A549 treated with AZD9567 at 1 μM for 4 hours (cell line): Measurements from ENCODE around the gene PFDN6. TPM values are rescaled to one million over a fixed set of nuclear protein-coding genes. Genes with fewer than 3 reads are reported as not detected.

ENCODE experiments used
- total RNA-seq: library from RNA; stranded (reverse); fragments of 200-300 nt; extraction: Qiagen RNA extraction; gene quantifications from 5 replicates; pipeline ENCODE4 v1.2.3, GENCODE V29; 2022; ENCODE audit not compliant: insufficient read depth

PFDN6 gene
- 98.9 to 131 TPM (median 107 TPM) in 5 replicates for total RNA-seq

DNA sequence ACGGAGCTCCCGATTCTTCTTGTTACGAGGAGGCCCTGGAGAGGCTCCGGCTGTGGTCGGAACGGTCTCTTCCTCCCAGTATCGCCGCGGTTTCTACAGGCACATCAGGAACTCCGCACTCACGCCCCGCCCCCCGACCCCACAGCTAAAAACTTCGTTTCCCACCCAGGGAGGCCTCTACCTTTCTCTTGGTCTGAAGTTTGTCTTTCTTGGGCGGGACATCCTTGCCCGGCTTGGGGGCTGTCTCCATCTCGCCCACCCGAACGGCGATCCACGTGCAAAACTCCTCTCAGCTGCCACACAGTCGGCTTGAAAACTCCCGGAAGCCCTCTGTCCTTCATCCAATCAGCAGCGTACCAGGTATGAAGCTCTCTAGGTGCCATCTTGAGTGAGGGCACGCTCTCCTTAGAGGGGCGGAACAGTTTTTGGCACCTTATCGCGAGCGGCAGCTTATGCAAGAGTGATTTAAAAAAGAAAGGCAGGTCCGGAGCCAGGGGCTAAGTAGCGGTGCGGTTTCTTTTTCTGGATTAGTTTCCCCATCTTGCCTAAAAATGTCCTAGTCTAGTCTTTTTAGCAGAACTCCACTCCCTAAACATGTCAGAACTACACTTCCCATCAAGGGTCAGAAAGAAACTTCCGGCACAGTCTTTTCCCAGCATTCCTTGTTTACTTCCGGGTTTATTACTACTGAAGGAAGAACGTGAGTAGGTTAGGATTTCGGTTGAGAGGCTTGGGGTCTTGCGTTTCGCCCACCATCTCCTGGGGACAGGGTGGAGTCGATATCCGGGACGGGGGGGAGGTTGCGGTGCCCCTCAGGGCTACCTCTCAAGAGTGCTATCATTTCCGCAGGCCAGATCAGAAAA is at the start of gene PFDN6, which contains the start of gene WDR46:
Gene PFDN6, plus strand, starts transcription at position 681 of the 863 bp plus-strand sequence. CDS start 256 bp downstream, outside the sequence.
Gene WDR46, minus strand, starts transcription at position 319 of the 863 bp plus-strand sequence. Its CDS starts 69 bp downstream, at position 250.

DNA sequence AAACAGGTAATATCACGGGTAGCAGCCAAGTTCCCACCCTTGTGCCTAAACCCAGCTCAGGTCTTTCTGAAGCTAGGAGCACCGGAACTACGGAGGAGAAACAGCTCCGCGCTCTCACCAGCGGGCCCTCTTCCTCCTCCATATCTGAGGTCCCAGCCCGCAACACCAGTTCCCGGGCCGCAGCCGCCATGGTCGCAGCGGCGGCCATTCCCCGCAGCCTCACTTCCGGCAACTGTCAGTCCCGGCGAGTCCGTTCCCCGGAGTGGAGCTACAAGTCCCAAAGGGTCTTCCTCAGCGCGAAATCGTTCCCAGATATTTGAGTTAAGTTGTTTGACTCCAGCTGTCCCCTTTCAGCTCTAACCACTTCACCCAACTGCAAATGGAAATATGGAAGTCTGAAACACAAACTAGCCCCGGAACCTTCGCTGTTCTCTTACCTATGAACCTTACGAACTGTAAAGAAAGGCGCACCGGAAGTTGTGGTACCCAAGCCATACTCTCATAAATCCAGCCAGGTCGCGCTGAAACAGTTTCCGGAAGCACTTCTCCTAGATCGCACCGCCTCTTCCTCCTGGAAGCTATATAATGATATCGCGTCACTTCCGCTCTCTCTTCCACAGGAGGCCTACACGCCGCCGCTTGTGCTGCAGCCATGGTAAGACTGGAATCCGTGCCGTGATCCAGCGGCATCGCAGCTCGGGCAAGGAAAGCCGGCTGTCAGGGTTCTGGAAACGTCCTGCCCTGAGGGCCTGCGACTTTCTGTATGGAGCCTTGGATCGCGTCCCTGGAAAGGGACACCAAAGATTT is 17.7 kb upstream of the PFDN6 start, which contains the start of the genes RPS18 and VPS52:
Gene RPS18, plus strand, starts transcription at position 608 of the 807 bp plus-strand sequence. Its CDS starts 45 bp downstream, at position 653.
Gene VPS52, minus strand, starts transcription at position 409 of the 807 bp plus-strand sequence. Its CDS starts 201 bp downstream, at position 208.

DNA sequence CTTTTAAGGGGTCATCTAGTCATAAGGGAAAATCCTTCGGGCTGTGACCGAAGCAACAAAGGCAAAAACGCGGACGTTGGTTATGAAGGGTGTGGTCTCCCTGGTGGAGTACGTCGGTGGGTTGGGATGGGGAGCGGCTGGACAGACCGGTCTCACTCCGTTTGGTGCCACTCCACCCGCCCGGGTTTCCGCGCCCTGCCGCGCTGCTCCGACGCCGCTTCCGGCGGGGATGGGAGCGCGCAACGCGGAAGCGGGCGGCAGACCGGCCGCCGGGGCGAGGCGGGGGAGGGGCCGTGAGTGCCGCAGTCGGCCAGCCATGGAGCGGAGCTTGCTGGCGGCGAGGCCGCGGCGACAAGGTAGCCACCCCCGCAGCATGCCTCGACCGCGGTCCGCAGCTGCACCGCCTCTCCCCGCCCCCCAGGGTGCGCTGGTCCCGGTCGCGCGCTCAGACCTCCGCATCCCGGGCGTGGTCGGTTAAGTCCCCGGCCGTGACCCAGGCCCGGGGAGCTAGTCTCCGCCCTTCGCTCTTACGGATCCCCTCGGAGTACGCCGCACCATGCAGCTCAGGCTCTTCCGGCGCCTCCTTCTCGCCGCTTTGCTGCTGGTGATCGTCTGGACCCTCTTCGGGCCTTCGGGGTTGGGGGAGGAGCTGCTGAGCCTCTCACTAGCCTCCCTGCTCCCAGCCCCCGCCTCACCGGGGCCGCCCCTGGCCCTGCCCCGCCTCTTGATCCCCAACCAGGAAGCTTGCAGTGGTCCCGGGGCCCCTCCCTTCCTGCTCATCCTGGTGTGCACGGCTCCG is 12.3 kb upstream of the PFDN6 start, which contains the start of gene B3GALT4:
Gene B3GALT4, plus strand, starts transcription at position 260 of the 799 bp plus-strand sequence. Its CDS starts 297 bp downstream, at position 557.

DNA sequence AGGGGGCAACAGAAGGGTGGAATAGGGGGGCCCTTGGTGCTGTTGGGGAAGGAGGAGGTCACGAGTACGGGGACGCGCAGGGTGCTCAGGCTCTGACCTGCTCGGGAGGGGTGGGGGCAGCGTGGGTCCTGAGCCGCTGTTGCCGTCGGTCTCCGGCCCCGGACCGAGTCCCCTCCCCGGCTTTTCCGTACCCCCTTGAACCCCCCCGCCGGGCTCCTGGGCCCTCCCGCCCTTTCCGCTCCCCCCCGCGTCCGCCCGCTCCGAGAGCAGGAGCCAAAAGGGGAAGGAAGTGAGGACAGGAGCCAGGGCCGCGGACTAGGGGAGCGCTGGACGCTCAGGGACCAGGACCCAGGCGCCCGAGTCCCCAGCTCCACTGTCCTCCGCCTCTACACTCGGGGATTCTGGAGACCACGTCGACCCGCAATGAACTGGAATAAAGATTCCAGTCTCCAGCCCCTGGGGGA is 9.4 kb downstream of the PFDN6 start, which contains the start of gene RGL2:
Gene RGL2, minus strand, starts transcription at position 170 of the 464 bp plus-strand sequence. CDS start 332 bp downstream, outside the sequence.

DNA sequence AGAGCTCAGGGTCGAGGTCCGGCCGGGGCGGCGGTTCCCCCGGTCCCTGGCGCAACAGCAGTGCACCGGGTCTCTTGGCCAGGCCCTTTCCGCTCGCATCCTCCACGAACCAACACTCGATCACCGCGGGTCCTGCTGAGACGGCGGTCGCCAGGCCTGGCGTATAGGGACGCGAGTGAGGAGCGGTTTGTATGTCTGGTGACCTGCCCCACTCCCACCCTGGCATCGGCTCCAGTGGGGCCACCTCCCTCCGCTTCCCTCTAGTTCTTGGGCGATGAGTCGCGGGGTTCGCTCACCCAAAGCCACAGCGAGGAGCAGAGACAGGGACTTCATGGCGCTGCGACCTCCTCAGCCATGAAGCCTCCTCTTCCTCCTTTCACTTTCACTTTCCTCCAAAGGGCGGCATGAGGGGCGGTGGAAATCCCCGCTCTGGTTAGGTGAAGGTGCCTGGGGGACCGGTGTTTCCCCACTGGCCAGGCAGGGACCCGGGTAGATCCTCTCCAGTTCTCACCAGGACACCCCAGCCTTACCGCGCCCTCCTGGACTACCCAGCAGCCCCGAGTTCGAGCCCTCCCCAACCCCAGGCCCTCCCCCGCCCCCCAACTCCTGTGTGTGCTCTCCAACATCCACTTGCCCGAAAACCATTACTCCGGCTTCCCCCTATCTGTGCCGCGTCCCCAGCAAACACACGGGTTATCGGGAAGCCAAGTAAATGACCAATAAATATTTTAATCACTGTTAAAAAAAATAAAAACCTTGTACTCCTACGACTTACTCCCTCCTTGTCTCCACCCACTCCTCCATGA is 24.5 kb downstream of the PFDN6 start, which contains the start of gene TAPBP:
Gene TAPBP, minus strand, starts transcription at position 370 of the 806 bp plus-strand sequence. Its CDS starts 37 bp downstream, at position 333.

DNA sequence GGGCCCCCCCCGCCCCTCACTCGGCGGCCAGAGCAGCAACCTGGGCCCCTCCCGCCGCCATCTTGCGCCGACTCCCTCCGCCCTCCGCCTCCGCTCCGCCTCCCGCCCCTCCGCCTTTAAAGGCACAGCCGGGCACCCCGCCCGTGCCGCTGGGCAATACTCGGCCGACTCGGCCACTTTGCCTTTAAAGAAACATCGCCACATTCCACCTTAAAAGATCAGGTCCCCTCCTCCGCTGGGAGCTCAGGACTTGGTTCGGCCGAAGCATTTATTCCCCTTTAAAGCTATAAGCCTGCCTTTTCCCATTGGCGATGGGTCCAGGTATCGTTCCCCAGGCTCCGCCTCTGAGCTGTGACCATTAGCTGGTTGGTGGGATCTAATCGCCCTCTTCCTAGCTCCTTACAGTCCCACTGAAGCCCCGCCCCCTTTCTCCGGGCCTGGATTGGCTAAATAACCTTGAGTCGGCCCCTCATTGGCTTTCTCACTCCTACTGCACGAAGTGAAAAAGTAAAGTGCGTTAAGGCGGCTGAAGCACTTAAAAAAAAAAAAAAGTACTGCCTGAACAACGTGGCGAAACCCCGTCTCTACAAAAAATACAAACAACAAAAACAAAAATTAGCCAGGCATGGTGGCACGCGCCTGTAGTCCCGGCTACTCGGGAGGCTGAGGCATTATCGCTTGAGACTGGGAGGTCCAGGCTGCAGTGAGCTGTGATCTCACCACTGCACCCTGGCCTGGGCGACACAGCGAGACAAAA is 28.4 kb downstream of the PFDN6 start, which contains the start of gene ZBTB22:
Gene ZBTB22, minus strand, starts transcription at position 76 of the 757 bp plus-strand sequence. CDS start 828 bp downstream, outside the sequence.

Other genes starting within 250 kb of the PFDN6 start
- not detected in 5 replicates for gene HLA-DPA1, start 216.0 kb upstream of the PFDN6 start, total RNA-seq
- not detected in 5 replicates for gene HLA-DPB1, start 213.6 kb upstream of the PFDN6 start, total RNA-seq
- gene COL11A2, start 97.1 kb upstream of the PFDN6 start, total RNA-seq = 0.89 to 1.1 TPM (median 0.94 TPM) in 4 of 5 replicates, not detected in the other
- gene RXRB, start 88.9 kb upstream of the PFDN6 start, total RNA-seq = 14.1 to 22.0 TPM (median 20.4 TPM) in 5 replicates
- gene SLC39A7, start 88.7 kb upstream of the PFDN6 start, total RNA-seq = 101 to 107 TPM (median 106 TPM) in 5 replicates
- 10.8 to 16.7 TPM (median 15.0 TPM) in 5 replicates for gene HSD17B8, start 84.9 kb upstream of the PFDN6 start, total RNA-seq
- 15.2 to 26.0 TPM (median 25.6 TPM) in 5 replicates for gene RING1, start 81.1 kb upstream of the PFDN6 start, total RNA-seq
- gene VPS52, start 17.7 kb upstream of the PFDN6 start, total RNA-seq = 15.0 to 20.1 TPM (median 16.3 TPM) in 5 replicates
- 1,729 to 2,702 TPM (median 2,628 TPM) in 5 replicates for gene RPS18, start 17.5 kb upstream of the PFDN6 start, total RNA-seq
- gene B3GALT4, start 12.5 kb upstream of the PFDN6 start, total RNA-seq = 0.46 to 0.59 TPM (median 0.54 TPM) in 4 of 5 replicates, not detected in the other
- gene WDR46, start 362 bp upstream of the PFDN6 start, total RNA-seq = 47.5 to 58.2 TPM (median 55.0 TPM) in 5 replicates
- 11.4 to 13.9 TPM (median 11.8 TPM) in 5 replicates for gene RGL2, start 9.3 kb downstream of the PFDN6 start, total RNA-seq
- gene TAPBP, start 24.5 kb downstream of the PFDN6 start, total RNA-seq = 28.4 to 44.0 TPM (median 33.9 TPM) in 5 replicates
- 1.5 to 3.7 TPM (median 3.5 TPM) in 5 replicates for gene ZBTB22, start 28.1 kb downstream of the PFDN6 start, total RNA-seq
- 31.5 to 37.6 TPM (median 34.9 TPM) in 5 replicates for gene DAXX, start 33.4 kb downstream of the PFDN6 start, total RNA-seq
- gene KIFC1, start 102.2 kb downstream of the PFDN6 start, total RNA-seq = 43.3 to 46.6 TPM (median 43.8 TPM) in 5 replicates
- gene PHF1, start 121.4 kb downstream of the PFDN6 start, total RNA-seq = 13.7 to 17.4 TPM (median 16.2 TPM) in 5 replicates
- 136 to 221 TPM (median 194 TPM) in 5 replicates for gene CUTA, start 128.5 kb downstream of the PFDN6 start, total RNA-seq
- 3.1 to 5.6 TPM (median 4.3 TPM) in 5 replicates for gene SYNGAP1, start 130.5 kb downstream of the PFDN6 start, total RNA-seq
- gene ZBTB9, start 165.0 kb downstream of the PFDN6 start, total RNA-seq = 12.0 to 26.4 TPM (median 12.9 TPM) in 5 replicates